ENCODE measurements around the gene INS.

- TF ChIP-seq CTCF (IDR thresholded peaks at IDR 0.05) (no peak), EZH2 (IDR thresholded peaks at IDR 0.05; ENCODE audit: borderline replicate concordance, insufficient read depth, low read depth, low read length, poor library complexity, severe bottlenecking) (no peak)
Measured at GRCh38 chr11:2133241-2134021, 27.6 kb downstream of the INS start.
